ENCODE measurements around the gene CPNE4.

- TF ChIP-seq POLR2A (IDR thresholded peaks at IDR 0.05; ENCODE audit: low read length) (no peak), GATA1 (IDR thresholded peaks at IDR 0.05; ENCODE audit: low read depth, low read length) (peak; percentile 22)
These were observed 230.2 kb downstream of the CPNE4 start for GRCh38 chr3:131804565-131805133.

All from erythroblast (primary cell).